ENCODE data around the gene ACOT8.

DNA sequence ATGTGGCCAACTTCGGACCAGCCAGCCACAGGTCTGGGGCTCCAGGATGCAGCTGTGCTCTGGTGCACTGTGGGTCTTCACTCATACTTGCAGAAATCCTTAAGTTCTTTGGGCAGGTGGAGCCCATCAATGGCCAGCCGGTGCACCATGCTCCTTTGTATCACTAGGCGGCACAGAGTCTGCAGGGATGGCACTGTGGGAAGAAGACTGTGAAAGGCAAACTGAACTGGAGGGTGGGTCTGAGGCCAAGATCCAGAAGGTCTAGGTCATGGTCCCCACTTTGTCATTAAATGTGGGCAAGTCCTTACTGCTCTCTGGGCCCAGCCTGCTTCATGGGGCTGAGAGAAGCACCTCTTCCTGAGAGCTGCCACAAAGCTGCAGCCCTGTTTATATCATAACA is 31.5 kb upstream of the ACOT8 start:
- TF ChIP-seq, protein P1, sequence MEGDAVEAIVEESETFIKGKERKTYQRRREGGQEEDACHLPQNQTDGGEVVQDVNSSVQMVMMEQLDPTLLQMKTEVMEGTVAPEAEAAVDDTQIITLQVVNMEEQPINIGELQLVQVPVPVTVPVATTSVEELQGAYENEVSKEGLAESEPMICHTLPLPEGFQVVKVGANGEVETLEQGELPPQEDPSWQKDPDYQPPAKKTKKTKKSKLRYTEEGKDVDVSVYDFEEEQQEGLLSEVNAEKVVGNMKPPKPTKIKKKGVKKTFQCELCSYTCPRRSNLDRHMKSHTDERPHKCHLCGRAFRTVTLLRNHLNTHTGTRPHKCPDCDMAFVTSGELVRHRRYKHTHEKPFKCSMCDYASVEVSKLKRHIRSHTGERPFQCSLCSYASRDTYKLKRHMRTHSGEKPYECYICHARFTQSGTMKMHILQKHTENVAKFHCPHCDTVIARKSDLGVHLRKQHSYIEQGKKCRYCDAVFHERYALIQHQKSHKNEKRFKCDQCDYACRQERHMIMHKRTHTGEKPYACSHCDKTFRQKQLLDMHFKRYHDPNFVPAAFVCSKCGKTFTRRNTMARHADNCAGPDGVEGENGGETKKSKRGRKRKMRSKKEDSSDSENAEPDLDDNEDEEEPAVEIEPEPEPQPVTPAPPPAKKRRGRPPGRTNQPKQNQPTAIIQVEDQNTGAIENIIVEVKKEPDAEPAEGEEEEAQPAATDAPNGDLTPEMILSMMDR (IDR thresholded peaks at IDR 0.05; ENCODE audit: low read depth, low read length), result no peak
- no peak for TF ChIP-seq EZH2phosphoT487 (IDR thresholded peaks at IDR 0.05; ENCODE audit: low read depth)
